GM15510 (cell line): Measurements from ENCODE around the gene AZGP1.

Experiments
- POLR2A ChIP-seq: IDR thresholded peaks from 3 replicates; pipeline ENCODE4 v1.6.1; 2011; ENCODE audit warnings: borderline replicate concordance; ENCODE audit not compliant: insufficient read length; ENCODE audit errors: extremely low read depth

Gene AZGP1

DNA sequence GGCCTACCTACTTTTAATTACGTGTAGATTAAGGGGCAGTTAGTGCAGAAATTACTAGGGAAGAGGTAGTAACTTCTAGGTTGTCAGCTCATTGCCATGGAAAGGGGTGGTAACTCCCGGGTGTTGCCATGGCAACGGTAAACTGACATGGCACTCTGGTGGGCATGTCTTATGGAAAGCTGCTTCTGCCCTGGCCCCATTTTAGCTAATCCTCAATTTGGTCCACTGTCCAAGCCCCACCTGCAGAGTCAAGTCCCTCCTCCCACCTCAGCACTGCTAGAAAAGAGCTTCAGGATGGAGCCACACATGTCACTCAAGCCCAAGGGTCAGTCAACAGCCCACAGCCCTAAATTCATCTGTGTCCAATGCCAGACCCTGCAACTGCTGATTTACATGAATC, 32.1 kb upstream of the AZGP1 start:
- TF ChIP-seq POLR2A = no peak

DNA sequence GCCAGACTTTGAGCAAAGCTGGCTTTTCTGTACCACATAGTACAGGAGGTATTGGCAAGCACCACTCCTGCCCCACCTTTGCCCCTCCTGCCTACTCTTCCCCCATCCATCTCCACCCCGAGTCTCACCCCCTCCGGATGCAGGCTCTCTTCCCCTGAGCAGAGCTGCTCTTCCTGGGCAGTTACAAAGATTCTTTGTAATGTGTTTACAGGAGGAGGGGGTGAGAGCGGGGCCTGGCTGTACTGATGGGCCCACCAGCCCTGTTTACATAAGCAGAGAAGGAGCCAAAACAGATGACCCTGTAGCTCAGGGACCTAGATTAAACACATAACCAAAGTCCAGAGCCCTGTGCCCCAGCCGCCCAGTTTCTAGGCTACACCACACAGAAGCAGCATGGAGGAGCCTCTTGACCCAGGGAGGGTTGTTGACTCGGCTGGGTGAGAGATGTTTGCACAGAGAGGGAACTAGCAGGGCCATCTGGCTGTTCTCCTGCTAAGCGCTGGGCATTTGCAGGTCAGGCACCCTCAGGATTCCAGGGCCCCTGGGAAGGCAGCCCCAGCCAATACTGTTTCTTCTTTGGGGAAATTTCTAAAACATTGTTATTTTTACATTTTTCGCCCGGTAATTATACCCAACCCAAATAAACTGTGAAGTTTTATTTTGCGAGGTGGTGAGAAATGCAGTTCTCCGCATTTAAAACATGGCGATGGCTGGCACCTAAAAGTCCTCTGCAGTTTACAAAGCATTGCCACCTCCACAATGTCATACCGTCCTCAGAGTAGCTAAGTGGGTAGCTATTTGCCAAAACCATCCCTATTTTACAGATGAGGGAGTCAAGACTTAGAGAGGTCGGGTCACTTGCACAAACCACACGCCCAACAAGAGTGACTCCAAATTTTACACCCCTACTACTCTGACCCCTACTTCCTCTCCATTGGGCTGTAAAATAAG, 28.2 kb upstream of the AZGP1 start:
- TF ChIP-seq POLR2A = no peak

DNA sequence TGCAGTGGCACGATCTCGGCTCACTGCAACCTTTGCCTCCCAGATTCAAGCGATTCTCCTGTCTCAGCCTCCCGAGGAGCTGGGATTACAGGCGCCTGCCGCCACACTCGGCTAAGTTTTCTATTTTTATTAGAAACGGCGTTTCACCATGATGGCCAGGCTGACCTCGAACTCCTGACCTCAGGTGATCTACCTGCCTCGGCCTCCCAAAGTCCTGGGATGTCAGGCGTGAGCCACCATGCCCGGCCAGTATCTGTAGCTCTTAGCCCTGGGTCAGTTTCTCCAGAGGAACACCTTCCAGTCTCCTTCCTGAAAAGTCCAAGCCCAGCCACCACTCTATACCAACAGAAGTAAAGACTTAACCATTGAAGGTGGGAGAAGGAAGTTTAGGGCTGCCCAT, 24.4 kb upstream of the AZGP1 start:
- no peak for TF ChIP-seq POLR2A

DNA sequence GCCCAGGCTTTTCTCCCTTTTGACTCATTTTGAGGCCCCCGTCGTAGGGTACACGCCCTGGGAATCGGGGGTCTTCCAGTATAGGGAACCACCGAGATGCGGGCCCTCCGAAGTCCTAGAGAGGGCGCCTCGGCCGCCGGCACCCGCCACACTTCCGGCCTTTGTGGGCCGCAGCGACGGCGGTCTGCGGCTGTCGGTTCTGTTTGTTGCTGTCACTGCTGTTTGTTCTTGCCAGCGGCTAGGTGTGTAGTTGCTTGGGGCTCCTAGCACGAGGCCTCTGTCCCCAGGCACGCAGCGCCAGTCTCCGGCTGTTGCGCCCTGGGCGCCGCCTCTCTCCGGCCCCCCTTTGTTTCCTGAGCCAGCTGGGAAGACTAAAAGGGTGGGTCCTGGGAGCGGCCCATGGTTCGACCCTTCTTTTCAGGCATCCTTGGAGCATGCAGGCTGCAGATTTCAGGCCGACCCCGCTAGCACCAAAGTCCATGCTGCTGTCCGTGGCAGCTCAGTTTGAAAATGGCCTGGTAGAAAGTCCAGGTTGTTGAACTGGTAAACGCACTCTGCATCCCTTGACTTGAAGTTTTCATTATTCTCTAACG, 21.8 kb upstream of the AZGP1 start:
- TF ChIP-seq POLR2A = peak; percentile 79

DNA sequence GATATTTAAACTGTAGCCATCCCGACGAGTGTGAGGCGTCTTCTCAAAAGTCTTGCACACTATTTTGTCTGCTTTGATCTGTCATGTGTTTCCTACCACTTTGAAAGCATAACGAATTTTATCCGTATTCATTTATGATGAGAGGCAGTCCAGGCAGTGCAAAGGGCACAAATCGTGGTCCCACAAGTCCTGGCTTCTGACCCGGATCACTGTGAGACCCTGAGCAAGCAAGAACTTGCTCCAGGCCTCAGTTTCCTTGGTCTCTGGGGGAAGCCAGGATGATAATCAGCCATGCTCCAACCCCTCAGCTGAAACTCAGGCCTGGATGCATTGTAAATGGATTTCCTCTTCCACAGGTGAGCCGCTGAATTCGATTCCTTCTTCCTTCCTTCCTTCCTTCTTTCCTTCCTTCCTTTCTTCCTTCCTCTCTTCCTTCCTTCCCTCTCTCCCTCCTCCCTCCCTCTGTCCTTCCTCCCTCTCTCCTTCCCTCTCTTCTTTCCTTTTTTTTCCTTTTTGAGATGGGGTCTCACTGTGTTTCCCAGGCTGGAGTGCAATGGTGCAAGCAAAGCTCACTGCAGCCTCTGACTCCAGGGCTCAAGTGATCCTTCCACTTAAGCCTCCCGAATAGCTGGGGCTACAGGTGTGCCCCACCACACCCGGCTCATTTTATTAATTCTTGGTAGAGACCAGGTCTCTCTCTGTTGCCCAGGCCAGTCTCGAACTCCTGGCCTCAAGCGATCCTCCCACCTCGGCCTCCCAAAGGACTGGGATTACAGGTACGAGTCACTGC, 21.1 kb upstream of the AZGP1 start:
- no peak for TF ChIP-seq POLR2A

DNA sequence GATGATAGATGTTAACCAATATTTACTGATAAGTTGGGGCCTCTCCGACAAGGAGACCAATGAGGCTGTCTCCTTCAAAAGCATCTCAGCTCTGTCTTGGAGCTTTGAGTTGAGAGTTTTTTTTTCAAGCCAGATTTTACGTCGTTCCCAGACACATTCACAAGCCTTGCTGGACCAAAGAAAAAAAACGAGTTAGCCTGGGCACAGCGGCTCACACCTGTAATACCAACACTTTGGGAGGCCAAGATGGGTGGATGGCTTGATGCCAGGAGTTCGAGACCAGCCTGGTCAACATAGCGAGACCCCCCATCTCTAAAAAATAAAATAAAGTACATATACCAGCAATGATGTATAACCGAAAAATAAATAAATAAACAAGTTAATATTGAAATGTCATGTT, 19.0 kb upstream of the AZGP1 start:
- TF ChIP-seq POLR2A = no peak

DNA sequence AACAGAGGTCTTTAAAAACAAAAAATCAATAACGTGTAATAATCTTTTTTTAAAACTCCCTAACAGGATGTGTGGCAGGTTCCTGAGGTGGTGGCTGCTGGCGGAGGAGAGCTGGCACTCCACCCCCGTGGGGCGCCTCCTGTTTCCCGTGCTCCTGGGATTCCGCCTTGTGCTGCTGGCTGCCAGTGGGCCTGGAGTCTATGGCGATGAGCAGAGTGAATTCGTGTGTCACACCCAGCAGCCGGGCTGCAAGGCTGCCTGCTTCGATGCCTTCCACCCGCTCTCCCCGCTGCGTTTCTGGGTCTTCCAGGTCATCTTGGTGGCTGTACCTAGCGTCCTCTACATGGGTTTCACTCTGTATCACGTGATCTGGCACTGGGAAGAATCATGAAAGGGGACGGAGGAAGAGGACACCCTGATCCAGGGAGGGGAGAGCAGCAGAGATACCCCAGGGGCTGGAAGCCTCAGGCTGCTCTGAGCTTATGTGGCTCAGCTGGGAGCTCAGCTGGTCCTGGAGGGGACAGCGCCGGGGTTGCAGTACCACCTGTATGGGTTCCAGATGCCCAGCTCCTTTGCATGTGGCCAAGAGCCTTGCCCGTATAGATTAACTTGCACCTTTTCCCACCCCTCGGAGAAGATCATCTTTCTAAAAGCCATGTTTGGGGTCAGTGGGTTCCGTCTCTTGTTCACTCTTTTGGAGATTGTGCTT, 16.7 kb upstream of the AZGP1 start:
- no peak for TF ChIP-seq POLR2A

DNA sequence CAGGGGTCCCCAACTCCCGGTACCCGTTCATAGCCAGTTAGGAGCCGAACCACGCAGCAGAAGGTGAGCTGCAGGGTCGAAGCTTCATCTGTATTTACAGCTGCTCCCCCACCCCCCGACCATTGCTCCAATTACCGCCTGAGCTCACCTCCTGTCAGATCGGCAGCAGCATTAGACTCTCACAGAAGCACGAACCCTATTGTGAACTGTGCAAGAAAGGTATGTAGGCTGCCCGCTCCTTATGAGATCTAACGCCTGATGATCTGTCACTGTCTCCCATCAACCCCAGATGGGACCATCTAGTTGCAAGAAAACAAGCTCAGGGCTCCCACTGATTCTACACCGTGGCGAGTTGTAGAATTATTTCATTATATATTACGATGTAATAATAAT, 14.6 kb upstream of the AZGP1 start:
- no peak for TF ChIP-seq POLR2A

DNA sequence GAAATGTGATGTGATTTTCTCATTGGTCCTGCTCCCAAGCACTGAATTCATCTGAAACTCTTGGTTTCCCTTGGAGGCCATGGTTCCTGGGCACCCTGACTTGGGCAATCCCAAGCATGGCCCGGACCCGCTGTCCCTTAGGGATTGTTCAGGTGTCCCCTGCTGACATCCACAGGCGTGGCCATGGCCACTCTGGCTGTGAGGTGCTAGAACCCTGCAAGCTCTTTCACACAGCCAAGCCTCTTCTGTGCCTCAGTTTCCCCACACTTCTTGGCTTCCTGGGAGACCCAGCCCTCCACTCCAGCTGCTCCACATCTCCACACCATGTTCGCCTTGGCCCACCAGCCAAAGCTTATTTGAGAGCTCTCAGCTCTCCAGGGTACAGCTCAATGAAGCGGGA, 12.0 kb upstream of the AZGP1 start:
- TF ChIP-seq POLR2A = no peak

DNA sequence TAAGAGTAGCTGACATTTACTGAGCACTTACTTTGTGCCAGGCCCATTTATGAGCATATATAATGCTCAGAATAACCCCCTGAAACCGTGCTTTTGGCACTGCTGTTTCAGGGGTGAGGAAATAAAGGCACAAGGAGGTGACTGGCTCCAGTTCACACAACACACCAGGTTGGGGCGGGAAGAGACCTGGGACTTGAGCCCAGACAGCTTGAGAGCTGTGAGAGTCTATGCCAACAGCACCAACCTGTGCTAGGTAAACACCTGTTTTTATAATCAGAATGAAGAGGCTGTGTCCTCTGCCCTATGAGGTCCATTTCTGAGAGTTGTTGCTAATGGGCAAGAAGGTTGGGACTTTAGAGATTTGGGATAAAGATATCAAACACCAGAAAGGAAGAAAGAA, 8.8 kb upstream of the AZGP1 start:
- no peak for TF ChIP-seq POLR2A

DNA sequence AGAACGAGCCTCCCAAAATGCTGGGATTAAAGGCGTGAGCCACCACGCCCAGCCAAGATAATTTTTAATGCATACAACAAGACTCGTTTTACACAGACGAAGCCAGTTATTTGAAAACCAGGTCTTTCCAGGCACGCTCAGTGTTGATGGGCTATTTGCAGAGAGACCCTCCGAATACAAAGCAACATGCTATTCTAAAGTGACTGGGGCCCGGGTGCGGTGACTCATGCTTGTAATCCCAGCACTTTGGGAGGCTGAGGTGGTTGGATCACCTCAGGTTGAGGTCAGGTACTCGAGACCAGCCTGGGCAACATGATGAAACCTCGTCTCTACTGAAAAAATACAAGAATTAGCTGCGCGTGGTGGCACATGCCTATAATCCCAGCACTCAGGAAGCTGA, 795 bp upstream of the AZGP1 start:
- TF ChIP-seq POLR2A = no peak

DNA sequence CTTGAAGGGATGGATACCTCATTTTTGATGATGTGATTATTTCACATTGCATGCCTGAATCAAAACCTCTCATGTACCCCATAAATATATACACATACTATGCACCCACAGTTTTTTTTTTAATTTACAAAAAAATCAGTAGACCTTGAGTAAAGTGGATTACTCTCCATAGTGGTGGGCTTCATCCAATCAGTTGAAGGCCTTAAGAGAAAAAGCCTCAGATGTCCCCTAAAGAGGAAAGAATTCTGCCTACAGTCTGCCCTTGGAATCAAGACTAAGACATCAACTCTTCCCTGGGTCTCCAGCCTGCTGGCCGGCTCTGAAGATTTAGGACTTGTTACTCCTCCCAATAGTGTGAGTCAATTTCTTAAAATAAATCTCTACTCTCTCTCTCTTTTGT, 1.1 kb downstream of the AZGP1 start:
- no peak for TF ChIP-seq POLR2A

DNA sequence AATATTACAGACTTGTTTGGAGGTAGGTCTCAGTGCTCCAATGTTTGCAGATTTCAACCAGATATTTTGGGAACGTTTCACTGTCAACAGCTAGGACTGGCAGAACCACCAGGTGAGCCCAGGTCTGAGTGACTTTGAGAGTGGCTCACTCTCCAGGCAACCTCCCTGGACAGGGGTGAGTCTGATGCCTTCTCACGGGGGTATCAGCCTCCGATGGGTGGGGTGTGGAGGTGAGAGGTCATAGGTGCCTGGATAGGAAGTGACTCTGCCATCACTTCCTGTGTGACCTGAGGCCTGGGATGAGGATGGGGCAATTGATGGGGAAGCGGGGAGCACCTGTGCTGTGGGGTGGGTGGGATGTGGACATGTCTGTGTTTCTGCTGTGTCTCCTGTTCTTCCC, 4.6 kb downstream of the AZGP1 start:
- no peak for TF ChIP-seq POLR2A

DNA sequence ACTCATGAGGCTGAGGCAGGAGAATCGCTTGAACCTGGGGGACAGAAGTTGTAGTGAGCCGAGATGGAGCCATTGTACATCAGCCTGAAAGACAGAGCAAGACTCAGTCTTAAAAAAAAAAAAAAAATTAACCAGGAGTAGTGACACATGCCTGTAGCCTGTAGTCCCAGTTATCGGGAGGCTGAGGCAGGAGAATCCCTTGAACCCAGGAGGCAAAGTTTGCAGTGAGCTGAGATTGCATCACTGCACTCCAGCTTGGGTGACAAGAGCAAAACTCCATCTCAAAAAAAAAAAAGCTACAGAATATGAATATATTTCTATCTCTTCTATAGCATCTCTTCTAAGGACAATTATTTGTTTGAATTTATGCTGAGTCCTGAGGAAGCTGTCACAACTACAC, 6.5 kb downstream of the AZGP1 start:
- no peak for TF ChIP-seq POLR2A
